Measurements from ENCODE around the gene DCAF6.

Gene DCAF6

GRCh38 chr1:168089326-168089978, 153.0 kb downstream of the DCAF6 start:
- DNase-seq, result no peak

GRCh38 chr1:168089979-168090337, 153.5 kb downstream of the DCAF6 start:
- DNase-seq, result no peak

GRCh38 chr1:168090395-168090794, 153.9 kb downstream of the DCAF6 start:
- DNase-seq, result no peak

GRCh38 chr1:168091063-168091462, 154.6 kb downstream of the DCAF6 start:
- no peak for DNase-seq

GRCh38 chr1:168091720-168092550, 155.5 kb downstream of the DCAF6 start:
- DNase-seq, result no peak

GRCh38 chr1:168092566-168093355, 156.3 kb downstream of the DCAF6 start:
- no peak for DNase-seq

- DNase-seq, result no peak
Observed at GRCh38 chr1:168093616-168094015, 157.1 kb downstream of the DCAF6 start.

GRCh38 chr1:168095476-168095875, 159.0 kb downstream of the DCAF6 start:
- no peak for DNase-seq

GRCh38 chr1:168096296-168097165, 160.0 kb downstream of the DCAF6 start:
- DNase-seq, result no peak

- no peak for DNase-seq
Observed at GRCh38 chr1:168097921-168098528, 161.5 kb downstream of the DCAF6 start.

GRCh38 chr1:168098534-168099320, 162.2 kb downstream of the DCAF6 start:
- no peak for DNase-seq

- DNase-seq, result no peak
Observed at GRCh38 chr1:168099337-168099801, 162.9 kb downstream of the DCAF6 start.

- no peak for DNase-seq
Observed at GRCh38 chr1:168100315-168101002, 164.0 kb downstream of the DCAF6 start.

- DNase-seq, result no peak
Observed at GRCh38 chr1:168101336-168101735, 164.9 kb downstream of the DCAF6 start.

GRCh38 chr1:168102487-168102886, 166.0 kb downstream of the DCAF6 start:
- DNase-seq, result no peak

- no peak for DNase-seq
Observed at GRCh38 chr1:168104535-168104934, 168.1 kb downstream of the DCAF6 start.

- DNase-seq, result no peak
Observed at GRCh38 chr1:168105846-168106245, 169.4 kb downstream of the DCAF6 start.

- DNase-seq, result no peak
Observed at GRCh38 chr1:168106274-168106673, 169.8 kb downstream of the DCAF6 start.

- no peak for DNase-seq
Observed at GRCh38 chr1:168110896-168111545, 174.5 kb downstream of the DCAF6 start.

GRCh38 chr1:168112673-168113305, 176.3 kb downstream of the DCAF6 start:
- peak; percentile 26 for DNase-seq
